ENCODE data around the gene RBM47. TPM values are rescaled to one million over a fixed set of nuclear protein-coding genes. Genes with fewer than 3 reads are reported as not detected.
"Not testable (repeated sequence)": the region's sequence is repeated elsewhere in the genome, so short reads cannot be mapped to it uniquely, and the experiment has no call there.

The RBM47 gene
- total RNA-seq, 8 experiments from 2014 or later = 0.38 to 16.9 (median 1.8) TPM

DNA sequence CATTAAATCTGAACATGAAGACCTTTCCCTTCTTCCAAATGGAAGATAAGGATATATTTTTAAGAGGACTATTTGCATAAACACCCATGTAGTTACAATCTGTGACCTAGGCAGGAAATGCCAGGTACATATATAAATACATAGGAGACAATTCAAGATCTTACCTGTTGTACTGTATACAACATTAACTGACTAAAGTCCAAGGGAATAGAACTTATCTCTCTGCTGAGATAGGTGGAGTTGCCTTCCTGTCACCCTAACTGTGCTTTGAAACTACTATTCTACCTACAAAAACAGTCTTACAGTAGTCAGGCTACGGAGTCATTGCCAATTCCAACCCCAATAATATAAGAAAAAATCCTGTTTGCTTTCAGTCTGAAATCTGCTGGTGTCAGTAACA lies 188.2 kb downstream of the RBM47 start:
- H3K4me1 ChIP-seq (replicated peaks in 1 of 2) = no peaks in the 10 kb centered on the region
- 80 to 100% (median 86%) methylated on average over 1 of the region's 1 CpG; no CpG with 5 or more reads in 5 of the 10 experiments for WGBS, 10 experiments
- ATAC-seq (replicated peaks in 6 of 8) = no peak
- H3K4me3 ChIP-seq = no peak overlapping the region
- H3K27ac ChIP-seq = no peak overlapping the region
- in situ Hi-C loops (cut with MboI; ENCODE audit: low pct_unique_long_range_greater_than_20kb in 2 of 9, low sequenced_read_pairs in 9 of 9, unreplicated experiment in 9 of 9) = no loop called here

GRCh38 chr4:40439519-40439918 lies 190.1 kb downstream of the RBM47 start:
- H3K4me3 ChIP-seq = no peak overlapping the region
- 13 to 80% (median 57%) methylated on average over 1 of the region's 1 CpG; no CpG with 5 or more reads in 4 of the 10 experiments for WGBS, 10 experiments
- H3K27ac ChIP-seq = no peak overlapping the region
- in situ Hi-C loops (cut with MboI; ENCODE audit: low pct_unique_long_range_greater_than_20kb in 2 of 9, low sequenced_read_pairs in 9 of 9, unreplicated experiment in 9 of 9) = no loop called here
- no peak for ATAC-seq (replicated peaks in 6 of 8)
- H3K4me1 ChIP-seq (replicated peaks in 1 of 2) = no peaks in the 10 kb centered on the region

DNA sequence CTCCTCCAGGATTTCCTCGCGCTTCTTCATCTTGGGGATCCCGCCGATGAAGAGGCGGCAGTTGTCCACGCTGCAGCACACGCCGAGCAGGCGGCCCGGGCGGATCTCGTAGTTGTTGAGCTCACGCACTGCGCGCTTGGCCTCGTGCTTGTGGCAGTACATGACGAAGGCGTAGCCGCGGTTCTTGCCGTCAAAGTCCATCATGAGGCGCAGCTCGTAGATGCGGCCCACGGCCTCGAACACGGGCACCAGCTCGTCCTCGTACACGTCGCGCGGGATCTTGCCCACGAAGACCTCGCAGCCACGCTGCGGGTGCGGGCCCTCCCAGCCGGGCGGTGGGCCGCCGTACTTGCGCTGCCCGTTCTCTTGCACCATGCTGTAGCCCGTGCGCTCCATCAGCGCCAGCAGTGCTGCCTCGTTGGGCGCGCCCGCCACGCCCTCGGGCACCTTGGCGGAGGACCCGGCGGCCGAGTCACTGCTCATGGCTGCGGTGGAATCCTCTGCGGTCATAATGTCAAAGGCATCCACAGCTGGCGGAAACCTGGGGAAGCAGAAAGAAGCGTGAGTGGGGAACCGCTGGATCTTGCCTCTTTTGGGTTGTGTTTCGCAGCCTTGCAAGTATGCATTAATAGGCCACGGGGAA lies 191.2 kb downstream of the RBM47 start:
- 90 to 100% (median 99%) methylated on average over 1 to 19 of the region's 64 CpGs; no CpG with 5 or more reads in 4 of the 10 experiments for WGBS, 10 experiments
- Histone ChIP-seq H3K27ac (no peak overlapping the region), H3K4me3 (no peak overlapping the region), H3K4me1 (replicated peaks in 1 of 2) (no peaks in the 10 kb centered on the region)
- in situ Hi-C loops (cut with MboI; ENCODE audit: low pct_unique_long_range_greater_than_20kb in 2 of 9, low sequenced_read_pairs in 9 of 9, unreplicated experiment in 9 of 9) = no loop called here
- no peak for ATAC-seq (replicated peaks in 6 of 8)

- H3K27ac ChIP-seq = no peak overlapping the region
- no peaks in the 10 kb centered on the region for H3K4me1 ChIP-seq (replicated peaks in 1 of 2)
- no peak overlapping the region for H3K4me3 ChIP-seq
- ATAC-seq (replicated peaks in 6 of 8) = no peak
- 90 to 100% (median 95%) methylated on average over 2 to 12 of the region's 59 CpGs; no CpG with 5 or more reads in 4 of the 10 experiments for WGBS, 10 experiments
- in situ Hi-C loops (cut with MboI; ENCODE audit: low pct_unique_long_range_greater_than_20kb in 2 of 9, low sequenced_read_pairs in 9 of 9, unreplicated experiment in 9 of 9) = no loop called here
Observed at GRCh38 chr4:40437741-40438383, 191.8 kb downstream of the RBM47 start.

DNA sequence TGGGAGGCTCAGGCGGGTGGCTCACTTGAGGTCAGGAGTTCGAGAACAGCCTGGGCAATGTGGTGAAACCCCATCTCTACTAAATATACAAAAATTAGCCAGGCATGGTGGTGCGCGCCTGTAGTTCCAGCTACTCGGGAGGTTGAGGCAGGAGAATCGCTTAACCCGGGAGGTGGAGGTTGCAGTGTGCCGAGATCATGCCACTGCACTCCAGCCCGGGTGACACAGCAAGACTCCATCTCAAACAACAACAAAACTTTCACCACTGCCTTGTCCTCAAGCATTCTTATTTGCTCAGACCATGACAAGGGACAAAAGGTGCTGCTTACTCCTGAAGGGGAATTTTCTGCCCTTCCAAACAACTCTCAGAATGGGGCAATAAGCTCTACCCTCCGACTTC lies 194.4 kb downstream of the RBM47 start:
- 81 to 100% (median 91%) methylated on average over 1 to 10 of the region's 10 CpGs; no CpG with 5 or more reads in 6 of the 10 experiments for WGBS, 10 experiments
- H3K27ac ChIP-seq; in situ Hi-C loops (cut with MboI; ENCODE audit: low pct_unique_long_range_greater_than_20kb in 2 of 9, low sequenced_read_pairs in 9 of 9, unreplicated experiment in 9 of 9): not testable (repeated sequence)

GRCh38 chr4:40434126-40434687 lies 195.5 kb downstream of the RBM47 start:
- WGBS, 10 experiments = 65 to 100% (median 83%) methylated on average over 1 to 6 of the region's 6 CpGs; no CpG with 5 or more reads in 1 of the 10 experiments
- in situ Hi-C loops (cut with MboI; ENCODE audit: low pct_unique_long_range_greater_than_20kb in 2 of 9, low sequenced_read_pairs in 9 of 9, unreplicated experiment in 9 of 9) = no loop called here
- Histone ChIP-seq H3K27ac (no peak overlapping the region), H3K4me1 (replicated peaks in 1 of 2) (no peaks in the 10 kb centered on the region), H3K4me3 (no peak overlapping the region)
- no peak for ATAC-seq (replicated peaks in 6 of 8)

More for the DNA sequence above, 194.4 kb downstream of the RBM47 start:
- H3K4me3 ChIP-seq; ATAC-seq (replicated peaks in 6 of 8); H3K4me1 ChIP-seq (replicated peaks in 1 of 2): not testable (repeated sequence)

DNA sequence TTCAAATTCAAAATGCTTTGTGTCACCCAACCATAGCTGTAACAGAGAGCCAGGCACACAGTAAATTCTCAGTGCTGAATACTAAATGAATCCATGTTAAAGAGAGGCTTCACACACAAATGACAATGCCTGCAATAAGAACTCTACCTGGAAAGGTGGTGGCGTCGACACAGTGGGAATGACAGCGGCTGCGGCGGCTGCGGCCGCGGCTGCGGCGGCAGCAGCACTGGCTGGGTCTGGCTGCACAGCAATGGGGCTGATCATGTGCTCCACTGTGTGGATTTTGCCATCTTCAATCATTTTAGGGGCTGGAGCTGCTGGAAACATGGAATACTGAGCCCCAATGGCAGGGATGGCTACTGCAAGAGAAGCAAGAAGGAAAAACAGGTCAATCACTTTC lies 197.2 kb downstream of the RBM47 start:
- WGBS, 10 experiments = 90 to 100% (median 96%) methylated on average over 1 to 10 of the region's 10 CpGs; no CpG with 5 or more reads in 5 of the 10 experiments
- H3K4me1 ChIP-seq (replicated peaks in 1 of 2) = no peaks in the 10 kb centered on the region
- H3K4me3 ChIP-seq = no peak overlapping the region
- in situ Hi-C loops (cut with MboI; ENCODE audit: low pct_unique_long_range_greater_than_20kb in 2 of 9, low sequenced_read_pairs in 9 of 9, unreplicated experiment in 9 of 9) = no loop called here
- H3K27ac ChIP-seq = no peak overlapping the region
- no peak for ATAC-seq (replicated peaks in 6 of 8)

DNA sequence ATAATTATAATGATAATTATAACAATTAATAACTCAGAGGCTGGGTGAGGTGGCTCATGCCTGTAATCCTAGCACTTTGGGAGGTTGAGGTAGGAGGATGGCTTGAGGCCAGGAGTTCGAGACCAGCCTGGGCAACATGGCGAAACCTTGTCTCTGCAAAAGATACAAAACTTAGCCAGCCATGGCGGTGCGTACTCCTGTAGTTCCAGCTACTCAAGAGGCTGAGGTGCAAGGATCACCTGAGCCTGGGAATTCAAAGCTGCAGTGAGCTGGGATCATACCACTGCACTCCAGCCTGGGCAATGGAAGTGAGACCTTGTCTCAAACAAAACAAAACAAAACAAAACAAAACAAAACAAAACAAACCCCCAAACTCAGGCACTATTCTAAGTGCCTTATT lies 201.8 kb downstream of the RBM47 start:
- H3K4me3 ChIP-seq; H3K4me1 ChIP-seq (replicated peaks in 1 of 2); in situ Hi-C loops (cut with MboI; ENCODE audit: low pct_unique_long_range_greater_than_20kb in 2 of 9, low sequenced_read_pairs in 9 of 9, unreplicated experiment in 9 of 9); H3K27ac ChIP-seq; ATAC-seq (replicated peaks in 6 of 8): not testable (repeated sequence)
- 76 to 100% (median 87%) methylated on average over 1 to 4 of the region's 4 CpGs; no CpG with 5 or more reads in 3 of the 10 experiments for WGBS, 10 experiments

GRCh38 chr4:40427128-40427527 lies 202.5 kb downstream of the RBM47 start:
- in situ Hi-C loops (cut with MboI; ENCODE audit: low pct_unique_long_range_greater_than_20kb in 2 of 9, low sequenced_read_pairs in 9 of 9, unreplicated experiment in 9 of 9) = no loop called here
- H3K4me1 ChIP-seq (replicated peaks in 1 of 2) = no peaks in the 10 kb centered on the region
- ATAC-seq (replicated peaks in 6 of 8) = no peak
- no peak overlapping the region for H3K27ac ChIP-seq
- no peak overlapping the region for H3K4me3 ChIP-seq
- WGBS, 10 experiments = 60 to 100% (median 94%) methylated on average over 1 to 3 of the region's 3 CpGs; no CpG with 5 or more reads in 2 of the 10 experiments

DNA sequence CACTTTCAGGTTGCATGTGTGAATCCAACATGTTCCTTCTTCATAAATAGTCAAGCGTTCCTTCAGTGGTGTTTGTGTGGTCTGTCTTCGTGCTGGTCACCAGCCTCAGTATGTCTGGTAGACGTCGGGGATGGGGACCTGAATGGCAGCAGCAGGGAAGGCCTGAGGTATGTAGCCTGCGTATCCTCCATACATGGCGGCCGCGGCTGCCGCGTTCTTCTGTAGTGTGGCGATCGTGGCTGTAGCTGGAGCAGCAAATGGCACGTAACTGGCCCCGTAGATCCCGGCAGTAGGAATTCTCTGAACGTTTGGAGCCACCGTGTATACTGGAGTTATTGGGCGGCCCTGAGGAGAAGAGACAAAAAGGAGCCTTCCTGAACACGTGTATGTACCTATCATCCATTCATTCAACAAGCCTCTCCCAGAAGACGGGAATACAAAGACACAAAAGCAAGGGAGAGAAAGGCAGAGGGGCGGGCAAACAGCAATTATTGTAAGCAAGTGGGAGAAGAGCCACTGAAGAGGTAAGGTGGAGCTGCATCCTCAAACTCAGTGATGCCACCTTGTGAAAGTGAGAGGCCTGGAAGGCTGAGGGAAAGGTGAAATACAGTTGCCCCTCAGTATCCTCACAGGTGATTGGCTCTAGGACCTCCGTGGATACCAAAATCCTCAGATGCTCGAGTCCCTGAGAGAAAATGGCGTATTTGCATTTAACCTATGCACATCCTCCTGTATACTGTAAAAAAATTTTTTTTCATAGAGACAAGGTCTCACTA lies 203.7 kb downstream of the RBM47 start:
- no peak for ATAC-seq (replicated peaks in 6 of 8)

DNA sequence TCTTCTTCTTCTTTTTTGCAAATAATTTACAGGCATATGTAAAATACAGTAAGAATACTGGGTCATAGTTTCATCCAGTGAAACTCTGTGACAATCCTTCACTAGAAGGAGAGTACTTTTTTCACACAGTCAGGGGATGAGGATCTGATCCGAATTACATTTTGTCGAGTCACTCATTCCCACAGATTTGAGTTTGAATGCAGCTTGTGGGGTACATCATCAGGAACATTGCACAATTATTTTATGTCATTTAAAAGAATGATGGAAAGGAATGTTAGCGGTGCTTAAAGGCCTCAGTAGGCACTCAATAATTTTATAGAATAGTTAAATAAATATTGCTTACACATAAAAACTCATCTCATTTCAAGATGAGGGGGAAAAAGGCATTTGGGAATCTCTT lies 205.9 kb downstream of the RBM47 start:
- Histone ChIP-seq H3K27ac (no peak overlapping the region), H3K4me3 (no peak overlapping the region), H3K4me1 (replicated peaks in 1 of 2) (no peaks in the 10 kb centered on the region)
- in situ Hi-C loops (cut with MboI; ENCODE audit: low pct_unique_long_range_greater_than_20kb in 2 of 9, low sequenced_read_pairs in 9 of 9, unreplicated experiment in 9 of 9) = no loop called here
- no peak for ATAC-seq (replicated peaks in 6 of 8)
- 17 to 100% (median 91%) methylated on average over 1 to 3 of the region's 3 CpGs; no CpG with 5 or more reads in 1 of the 10 experiments for WGBS, 10 experiments

More for the DNA sequence above, 203.7 kb downstream of the RBM47 start:
- H3K27ac ChIP-seq = no peak overlapping the region
- H3K4me1 ChIP-seq (replicated peaks in 1 of 2) = no peaks in the 10 kb centered on the region
- in situ Hi-C loops (cut with MboI; ENCODE audit: low pct_unique_long_range_greater_than_20kb in 2 of 9, low sequenced_read_pairs in 9 of 9, unreplicated experiment in 9 of 9) = no loop called here
- no peak overlapping the region for H3K4me3 ChIP-seq
- WGBS, 10 experiments = 20 to 93% (median 82%) methylated on average over 1 to 9 of the region's 24 CpGs; no CpG with 5 or more reads in 2 of the 10 experiments

GRCh38 chr4:40421839-40422708 lies 207.6 kb downstream of the RBM47 start:
- no peak for ATAC-seq (replicated peaks in 6 of 8)
- in situ Hi-C loops (cut with MboI; ENCODE audit: low pct_unique_long_range_greater_than_20kb in 2 of 9, low sequenced_read_pairs in 9 of 9, unreplicated experiment in 9 of 9) = no loop called here

More at GRCh38 chr4:40421839-40422708, 207.6 kb downstream of the RBM47 start:
- 50 to 100% (median 93%) methylated on average over 1 to 5 of the region's 7 CpGs for WGBS, 10 experiments
- Histone ChIP-seq H3K4me1 (replicated peaks in 1 of 2) (no peaks in the 10 kb centered on the region), H3K27ac (no peak overlapping the region), H3K4me3 (no peak overlapping the region)
